Measurements from ENCODE around the gene ST6GALNAC6.
"Not testable (repeated sequence)": the region's sequence is repeated elsewhere in the genome, so short reads cannot be mapped to it uniquely, and the experiment has no call there.

ST6GALNAC6 gene

GRCh38 chr9:127853312-127854183, 45.9 kb downstream of the ST6GALNAC6 start:
- DNase-seq, result no peak

DNA sequence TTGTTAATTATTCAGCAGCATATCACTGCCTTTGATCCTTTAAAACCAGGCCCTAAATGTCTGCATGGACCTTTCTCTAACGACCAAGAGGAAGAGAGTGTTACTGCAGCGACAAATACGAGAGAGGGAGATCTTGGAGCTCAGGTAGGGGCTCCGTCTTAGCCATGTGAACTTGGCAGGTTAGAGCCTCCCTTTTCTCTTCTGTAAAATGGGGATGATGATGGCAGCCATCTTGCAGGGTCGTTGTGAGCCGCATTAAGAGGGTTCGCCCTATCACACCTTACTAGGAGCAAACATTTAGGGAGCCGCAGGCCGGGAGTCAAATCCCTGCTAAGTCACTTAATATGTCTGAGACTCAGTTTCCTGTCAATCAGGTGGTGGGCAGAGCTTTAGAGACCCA, 46.6 kb downstream of the ST6GALNAC6 start:
- DNase-seq, result no peak

DNA sequence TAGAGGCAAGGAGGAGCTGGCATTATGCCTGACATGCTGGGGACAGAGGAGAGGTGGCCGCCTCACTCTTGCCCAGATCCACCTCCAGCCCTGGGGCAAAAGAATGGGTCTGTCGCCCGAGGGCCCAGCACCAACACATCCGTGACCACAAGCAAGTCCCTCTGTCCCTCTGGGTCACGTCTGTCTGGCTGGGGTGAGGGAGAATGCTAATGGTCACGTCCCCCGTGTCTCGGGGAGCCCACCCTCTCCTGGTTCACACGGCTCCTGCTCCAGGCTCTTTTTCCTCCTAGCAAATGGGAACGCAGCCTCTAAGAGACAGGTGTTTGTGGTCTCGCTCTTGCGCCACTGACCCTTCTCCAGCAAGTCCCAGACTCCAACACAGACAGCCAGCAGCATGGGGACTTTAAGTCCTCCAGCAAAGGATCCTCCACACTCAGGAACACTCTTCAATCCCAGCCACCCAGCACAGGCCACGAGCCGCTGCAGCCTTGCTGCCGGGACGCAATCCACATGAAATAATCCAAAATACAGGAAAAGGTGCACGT, 49.0 kb downstream of the ST6GALNAC6 start:
- DNase-seq, result no peak

- DNase-seq, result no peak
These were observed 50.5 kb downstream of the ST6GALNAC6 start for GRCh38 chr9:127848756-127849504.

DNA sequence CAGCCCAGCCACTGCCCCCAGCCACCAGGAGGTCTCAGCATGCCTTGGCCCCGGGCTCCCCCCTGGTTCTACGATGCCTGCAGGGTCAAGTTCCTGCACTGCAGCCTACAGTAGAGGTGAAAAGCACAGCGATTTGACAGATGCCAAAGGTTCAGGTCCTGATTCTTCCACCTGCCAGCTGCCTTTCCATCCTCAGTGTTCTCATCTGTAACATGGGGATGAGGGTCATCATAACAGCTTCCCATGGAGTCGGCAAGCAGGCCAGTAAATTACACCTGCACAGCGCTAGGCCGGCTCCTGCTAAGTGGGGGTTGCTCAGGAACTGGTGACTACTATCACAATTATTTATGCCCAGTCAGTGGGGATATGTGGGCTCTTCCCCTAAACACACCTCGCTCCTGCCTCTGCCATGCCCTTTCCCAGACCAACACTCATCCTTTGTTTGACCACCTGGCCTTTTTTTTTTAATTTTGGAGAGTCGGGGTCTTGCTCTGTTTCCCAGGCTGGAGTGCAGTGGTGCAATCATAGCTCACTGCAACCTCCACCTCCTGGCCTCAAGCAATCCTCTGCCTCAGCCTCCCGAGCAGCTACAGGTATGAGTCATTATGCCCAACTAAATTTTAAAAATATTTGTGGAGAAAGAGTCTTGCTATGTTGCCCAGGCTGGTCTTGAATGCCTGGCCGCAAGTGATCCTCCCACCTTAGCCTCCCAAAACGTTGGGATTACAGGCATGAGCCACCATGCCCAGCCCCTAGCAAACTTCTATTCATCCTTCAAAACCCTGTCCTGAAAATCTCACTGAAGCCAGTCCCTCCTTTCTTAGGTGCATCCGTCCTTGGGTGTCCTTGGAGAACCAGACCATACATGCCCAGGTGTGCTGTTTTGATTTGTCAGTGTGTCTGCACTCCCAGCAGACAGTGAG, 51.3 kb downstream of the ST6GALNAC6 start:
- DNase-seq, result no peak

DNA sequence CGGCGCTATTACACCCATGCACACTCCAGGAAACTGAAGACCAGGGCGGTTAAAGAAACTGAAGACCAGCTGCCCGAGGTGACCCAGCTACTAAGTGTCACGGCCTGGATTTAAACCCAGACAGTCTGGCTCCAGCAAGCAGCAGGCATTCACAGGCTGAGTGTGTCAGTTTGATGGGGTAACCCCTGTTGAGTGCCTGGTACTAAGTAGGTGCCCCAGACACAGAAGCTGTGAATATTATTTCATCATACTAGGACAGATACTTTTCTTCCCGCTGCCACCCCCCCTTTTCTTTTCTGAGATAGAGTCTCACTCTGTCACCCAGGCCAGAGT, 52.3 kb downstream of the ST6GALNAC6 start:
- DNase-seq, result no peak

DNA sequence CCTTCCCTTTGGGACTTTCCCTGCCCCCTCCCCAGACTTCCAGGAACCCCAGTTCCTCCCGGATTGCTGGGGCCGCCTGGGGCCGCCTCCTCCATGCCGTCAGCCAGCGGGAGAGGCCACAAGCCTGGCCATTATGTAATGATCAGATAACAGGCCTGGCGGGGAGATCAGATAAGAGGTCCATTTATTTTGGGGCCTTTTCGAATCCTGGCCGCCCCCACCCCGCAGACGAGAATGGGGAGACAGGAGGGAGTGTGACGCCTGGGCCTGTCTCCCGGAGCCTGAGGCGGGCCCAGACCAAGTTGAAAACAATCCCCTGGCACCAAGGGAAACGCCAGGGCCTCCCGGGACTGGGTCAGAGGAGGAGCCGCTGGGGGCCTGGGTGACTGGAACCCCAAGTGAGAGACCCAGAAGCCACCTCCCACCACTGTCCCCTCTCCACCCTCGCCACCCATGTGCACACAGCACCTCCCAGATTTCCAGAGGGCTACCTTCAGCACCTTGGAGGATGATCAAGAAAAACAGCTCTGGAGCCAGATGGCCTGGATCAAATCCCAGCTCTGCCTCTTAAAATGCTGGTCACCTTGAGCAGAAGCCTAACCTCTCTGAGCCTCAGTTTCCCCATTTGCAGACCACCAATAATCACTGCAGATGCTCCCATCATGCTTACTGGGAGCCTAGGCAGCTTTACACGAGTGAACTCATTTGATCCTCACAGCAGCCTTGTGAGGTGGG, 52.8 kb downstream of the ST6GALNAC6 start:
- DNase-seq, result no peak

DNA sequence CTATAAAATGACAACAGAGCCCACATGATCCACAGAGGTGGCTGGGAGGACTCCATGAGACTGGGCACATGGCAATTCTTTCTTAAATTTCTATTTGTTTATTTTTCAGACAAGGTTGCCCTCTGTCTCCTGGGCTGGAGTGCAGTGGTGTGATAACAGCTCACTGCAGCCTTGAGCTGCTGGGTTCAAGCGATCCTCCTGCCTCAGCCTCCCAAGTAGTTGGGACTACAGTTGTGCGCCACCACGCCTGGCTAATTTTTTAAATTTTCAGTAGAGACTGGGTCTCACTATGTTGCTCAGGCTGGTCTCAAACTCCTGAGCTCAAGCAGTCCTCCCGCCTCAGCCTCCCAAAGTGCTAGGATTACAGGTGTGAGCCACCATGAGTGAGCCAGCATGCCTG, 53.8 kb downstream of the ST6GALNAC6 start:
- not testable (repeated sequence) for DNase-seq

DNA sequence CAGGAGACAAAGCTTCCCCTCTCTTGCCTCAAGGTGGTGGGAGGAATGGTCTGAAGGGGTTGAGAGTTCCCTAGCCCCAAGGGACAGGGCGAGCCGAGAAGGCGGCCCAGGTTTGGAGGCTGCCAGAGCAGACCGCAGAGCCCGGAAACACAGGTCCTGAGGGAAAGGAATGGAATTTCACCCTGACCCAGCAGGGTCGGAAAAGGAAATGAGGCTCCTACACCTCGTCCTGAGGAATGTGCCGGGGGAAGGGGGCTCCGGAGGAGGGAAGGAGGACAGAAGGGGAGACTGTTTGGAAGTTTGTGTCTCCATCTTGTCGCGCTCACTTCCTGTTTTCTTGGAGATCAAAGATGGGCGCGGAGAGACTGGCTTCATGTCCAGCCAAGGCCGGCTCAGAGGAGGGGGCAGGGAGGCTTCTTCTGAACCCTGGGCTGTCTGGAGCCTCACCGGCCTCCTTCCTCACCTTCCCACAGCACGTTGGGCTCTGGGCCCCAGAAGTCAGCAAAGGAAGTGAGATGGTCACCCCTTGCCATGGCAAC, 54.5 kb downstream of the ST6GALNAC6 start:
- no peak for DNase-seq

DNA sequence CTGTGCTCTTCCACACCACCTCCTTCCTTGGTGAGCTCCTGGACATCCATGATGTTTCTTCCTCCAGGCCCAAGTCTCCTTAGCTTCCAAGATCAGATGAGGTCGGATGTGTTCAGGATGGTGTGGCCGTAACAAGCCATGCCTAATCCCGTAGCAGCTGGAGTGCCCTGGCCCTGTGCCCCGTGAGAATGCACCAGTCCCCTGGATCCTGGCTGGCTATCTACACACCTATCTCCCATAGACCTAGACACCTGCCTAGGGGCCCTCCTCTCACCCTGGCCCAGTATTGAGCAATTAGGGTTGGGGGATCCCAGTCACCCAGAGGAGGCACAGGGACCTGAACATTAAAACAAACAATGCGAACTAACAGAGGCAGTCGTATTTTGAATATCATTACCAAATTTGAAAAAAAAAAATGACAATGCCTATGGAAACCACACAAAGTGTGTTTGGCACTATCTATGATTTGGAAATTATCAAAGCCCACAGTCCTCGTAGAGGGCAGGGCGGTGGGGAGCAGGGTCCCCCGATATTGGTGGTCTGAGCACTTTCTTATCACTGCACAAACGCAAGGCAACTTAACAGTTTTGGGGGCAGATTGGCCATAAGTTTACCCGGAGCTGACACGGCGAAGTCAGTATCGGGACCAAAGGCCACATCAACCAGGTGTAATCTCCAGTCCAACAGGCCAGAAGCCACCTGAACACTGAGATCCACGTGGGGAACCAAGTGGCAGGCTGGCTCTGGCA, 58.1 kb downstream of the ST6GALNAC6 start:
- DNase-seq, result no peak

- DNase-seq, result no peak
These were observed 60.9 kb downstream of the ST6GALNAC6 start for GRCh38 chr9:127838375-127839078.

DNA sequence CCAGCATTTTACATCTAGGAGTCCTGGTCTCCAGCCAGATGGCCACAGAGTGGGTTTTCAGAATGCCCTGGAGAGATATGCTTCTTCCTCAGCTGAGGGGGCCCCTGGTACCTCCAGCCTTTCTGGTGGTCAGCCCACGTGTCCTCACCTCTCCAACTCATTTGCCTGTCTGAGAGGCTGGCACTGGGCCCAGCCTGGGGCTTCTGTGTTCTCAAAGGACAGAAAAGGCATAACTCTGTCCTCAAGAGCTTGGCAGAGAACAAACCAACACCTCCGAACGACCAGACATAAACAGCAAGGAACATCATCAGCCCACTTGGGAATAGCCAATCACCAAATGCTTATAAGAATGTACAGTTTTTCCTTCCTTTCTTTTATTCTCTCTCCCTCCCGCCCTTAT, 62.1 kb downstream of the ST6GALNAC6 start:
- no peak for DNase-seq

- DNase-seq, result not testable (repeated sequence)
These were observed 62.8 kb downstream of the ST6GALNAC6 start for GRCh38 chr9:127836561-127836960.

DNA sequence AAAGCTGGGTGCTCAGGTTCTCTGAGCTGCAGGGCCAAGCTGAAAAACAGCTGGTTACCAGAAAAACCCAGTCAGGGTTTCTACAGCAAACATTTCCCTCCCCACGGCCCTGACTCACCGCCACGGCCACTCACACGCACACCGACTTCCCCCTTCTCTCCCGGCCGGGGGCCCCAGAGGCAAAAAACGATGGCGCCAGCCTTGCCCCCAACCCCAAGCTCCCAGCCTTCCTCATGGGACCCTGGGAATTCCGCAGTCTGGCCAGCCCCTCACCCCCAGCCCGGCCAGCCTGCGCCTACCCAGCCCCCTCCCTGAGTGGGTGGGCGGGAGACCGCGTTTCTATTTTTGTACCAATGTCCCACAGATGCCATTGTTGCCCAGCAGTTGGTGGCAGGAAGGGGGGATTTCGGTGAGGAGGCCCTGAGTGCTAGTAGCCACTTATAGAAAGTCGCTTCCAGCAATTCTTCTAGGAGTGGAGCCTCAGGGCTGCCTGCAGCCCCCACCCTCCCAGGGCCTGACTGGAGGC, 63.3 kb downstream of the ST6GALNAC6 start:
- no peak for DNase-seq

All from activated CD4-positive, alpha-beta T cell treated with anti-CD3 and anti-CD28 coated beads, Interleukin-2, amount 50 U/mL, for 16 hours (primary cell).